Mononuclear cell (primary cell): ENCODE measurements around the gene TRIM13. TPM values are rescaled to one million over a fixed set of nuclear protein-coding genes. Genes with fewer than 3 reads are reported as not detected.

Experiments used
- total RNA-seq: library from RNA; depleted of rRNA; stranded (reverse); fragments of >200 nt; gene quantifications from one replicate; pipeline ENCODE4 v1.2.3, GENCODE V29; 2012

TRIM13 gene
- total RNA-seq, 1 donor: 28.1 TPM

Other genes with a start within 250 kb of the TRIM13 start
- 26.8 TPM for gene KPNA3, start 204.4 kb upstream of the TRIM13 start, total RNA-seq
- 2.2 TPM for gene SPRYD7, start 60.7 kb upstream of the TRIM13 start, total RNA-seq
- 1.7 TPM for gene KCNRG, start 18.4 kb downstream of the TRIM13 start, total RNA-seq